WTC11 (cell line): ENCODE data around the gene TMBIM6. TPM values are rescaled to one million over a fixed set of nuclear protein-coding genes. Genes with fewer than 3 reads are reported as not detected.

Experiments
- ATAC-seq: fragments of 200-7000 bp; cut with Tn5 transposase; 2 replicates; pipeline ENCODE4 v1.10.0; 2021; ENCODE audit warnings: mild to moderate bottlenecking, moderate library complexity
- CTCF ChIA-PET: fragments of 300-600 bp; sonication (Branson Sonifier 250); formaldehyde crosslinking; loops from one replicate; lab custom pipeline; 2021; ENCODE audit warnings: antibody characterized with exemption; lab: Charles Lee
- POLR2A ChIA-PET: fragments of 350-600 bp; sonication (Branson Sonifier 250); formaldehyde crosslinking; loops from one replicate; lab custom pipeline; 2021; ENCODE audit warnings: antibody characterized with exemption; lab: Charles Lee
- DNase-seq: peaks from one replicate; pipeline ENCODE4 v3.0.0; 2021; ENCODE audit warnings: low spot score
- H3K27ac Mint-ChIP-seq: 2 replicates; pipeline ENCODE4 v1.8.0; 2021; ENCODE audit warnings: mixed read lengths
- H3K27me3 Mint-ChIP-seq: 2 replicates; pipeline ENCODE4 v1.8.0; 2021; ENCODE audit warnings: low read depth, mild to moderate bottlenecking, moderate library complexity, mixed read lengths
- H3K36me3 Mint-ChIP-seq: 2 replicates; pipeline ENCODE4 v1.8.0; 2021; ENCODE audit warnings: mixed read lengths
- H3K4me1 Mint-ChIP-seq: 2 replicates; pipeline ENCODE4 v1.8.0; 2022; ENCODE audit warnings: mixed read lengths
- H3K4me3 Mint-ChIP-seq: 2 replicates; pipeline ENCODE4 v1.8.0; 2021; ENCODE audit warnings: mild to moderate bottlenecking, moderate library complexity, mixed read lengths
- H3K9me3 Mint-ChIP-seq: 2 replicates; pipeline ENCODE4 v1.8.0; 2021; ENCODE audit warnings: mixed read lengths
- EMX1 ChIP-seq: fragments of 250-450 bp; sonication (Bioruptor Pico); IDR thresholded peaks from 2 replicates; pipeline ENCODE4 v1.8.0; 2021; ENCODE audit warnings: mild to moderate bottlenecking
- HMGXB4 ChIP-seq: sonication (generic); formaldehyde crosslinking; IDR thresholded peaks from 2 replicates; pipeline ENCODE4 v1.8.1; 2023; ENCODE audit warnings: mild to moderate bottlenecking, moderate library complexity, missing genetic modification reagents
- JAZF1 ChIP-seq: fragments of 250-450 bp; sonication (Bioruptor Pico); IDR thresholded peaks from 2 replicates; pipeline ENCODE4 v1.9.0; 2021; ENCODE audit warnings: moderate library complexity, mild to moderate bottlenecking, inconsistent platforms
- KAT7 ChIP-seq: sonication (generic); formaldehyde crosslinking; IDR thresholded peaks from 2 replicates; pipeline ENCODE4 v1.8.1; 2023; ENCODE audit warnings: missing genetic modification reagents, mild to moderate bottlenecking, borderline replicate concordance
- PREB ChIP-seq: sonication (generic); formaldehyde crosslinking; IDR thresholded peaks from 2 replicates; pipeline ENCODE4 v1.8.1; 2022; ENCODE audit warnings: mild to moderate bottlenecking, missing genetic modification reagents, moderate library complexity, borderline replicate concordance
- RELA ChIP-seq: sonication (generic); formaldehyde crosslinking; IDR thresholded peaks from 2 replicates; pipeline ENCODE4 v1.8.1; 2022; ENCODE audit warnings: missing genetic modification reagents, mild to moderate bottlenecking, borderline replicate concordance
- SP1 ChIP-seq: sonication (generic); formaldehyde crosslinking; conservative IDR thresholded peaks from 2 replicates; pipeline ENCODE4 v1.8.1; 2022; ENCODE audit warnings: missing genetic modification reagents
- TP53 ChIP-seq: sonication (generic); formaldehyde crosslinking; IDR thresholded peaks from 2 replicates; pipeline ENCODE4 v1.8.1; 2023; ENCODE audit warnings: mild to moderate bottlenecking, missing genetic modification reagents
- ZNF138 ChIP-seq: sonication (generic); formaldehyde crosslinking; conservative IDR thresholded peaks from 2 replicates; pipeline ENCODE4 v1.8.1; 2022; ENCODE audit warnings: mild to moderate bottlenecking, moderate library complexity, missing genetic modification reagents
- ZNF219 ChIP-seq: sonication (generic); formaldehyde crosslinking; IDR thresholded peaks from 2 replicates; pipeline ENCODE4 v1.8.0; 2023; ENCODE audit warnings: missing genetic modification reagents, mild to moderate bottlenecking, borderline replicate concordance
- ZSCAN18 ChIP-seq: fragments of 250-450 bp; sonication (Bioruptor Pico); IDR thresholded peaks from 2 replicates; pipeline ENCODE4 v2.1.2; 2022; ENCODE audit warnings: mild to moderate bottlenecking, moderate library complexity
- total RNA-seq: library from RNA; stranded (reverse); gene quantifications from 3 replicates; pipeline ENCODE4 v1.2.3, GENCODE V29; 2021
- TF ChIP-seq, protein P1 (sequence below): sonication (generic); formaldehyde crosslinking; IDR thresholded peaks from 2 replicates; pipeline ENCODE4 v1.8.0; 2022; ENCODE audit warnings: missing genetic modification reagents
- TF ChIP-seq, protein P2 (sequence below): fragments of 250-450 bp; sonication (Bioruptor Pico); IDR thresholded peaks from 2 replicates; pipeline ENCODE4 v1.9.0; 2021; ENCODE audit warnings: mild to moderate bottlenecking
- TF ChIP-seq, protein P3 (sequence below): sonication (generic); formaldehyde crosslinking; conservative IDR thresholded peaks from 2 replicates; pipeline ENCODE4 v1.8.1; 2022; ENCODE audit warnings: mild to moderate bottlenecking, missing genetic modification reagents
- TF ChIP-seq, protein P4 (sequence below): sonication (generic); formaldehyde crosslinking; IDR thresholded peaks from 2 replicates; pipeline ENCODE4 v1.8.1; 2022; ENCODE audit warnings: low read depth, missing genetic modification reagents, borderline replicate concordance

TMBIM6 gene
- total RNA-seq, 1 experiment from 2014 or later, result 402 TPM

DNA sequence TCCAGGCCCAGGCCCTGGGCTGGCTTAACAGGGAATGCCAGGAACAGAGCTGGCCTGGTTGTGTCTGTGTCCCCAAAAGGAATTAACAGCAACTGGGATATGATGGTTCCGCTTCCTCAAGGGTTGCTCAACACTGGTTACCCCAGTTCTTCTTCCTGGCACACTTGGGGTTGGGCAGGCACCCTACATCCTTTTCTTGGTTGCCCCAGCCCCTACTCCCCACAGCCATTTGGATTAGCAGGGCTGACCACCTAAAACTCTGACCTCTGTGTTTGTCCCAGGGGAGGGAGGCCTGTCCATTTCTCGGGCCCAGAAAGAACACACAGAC is 56.1 kb downstream of the TMBIM6 start (continued):
- TF ChIP-seq, protein P1, sequence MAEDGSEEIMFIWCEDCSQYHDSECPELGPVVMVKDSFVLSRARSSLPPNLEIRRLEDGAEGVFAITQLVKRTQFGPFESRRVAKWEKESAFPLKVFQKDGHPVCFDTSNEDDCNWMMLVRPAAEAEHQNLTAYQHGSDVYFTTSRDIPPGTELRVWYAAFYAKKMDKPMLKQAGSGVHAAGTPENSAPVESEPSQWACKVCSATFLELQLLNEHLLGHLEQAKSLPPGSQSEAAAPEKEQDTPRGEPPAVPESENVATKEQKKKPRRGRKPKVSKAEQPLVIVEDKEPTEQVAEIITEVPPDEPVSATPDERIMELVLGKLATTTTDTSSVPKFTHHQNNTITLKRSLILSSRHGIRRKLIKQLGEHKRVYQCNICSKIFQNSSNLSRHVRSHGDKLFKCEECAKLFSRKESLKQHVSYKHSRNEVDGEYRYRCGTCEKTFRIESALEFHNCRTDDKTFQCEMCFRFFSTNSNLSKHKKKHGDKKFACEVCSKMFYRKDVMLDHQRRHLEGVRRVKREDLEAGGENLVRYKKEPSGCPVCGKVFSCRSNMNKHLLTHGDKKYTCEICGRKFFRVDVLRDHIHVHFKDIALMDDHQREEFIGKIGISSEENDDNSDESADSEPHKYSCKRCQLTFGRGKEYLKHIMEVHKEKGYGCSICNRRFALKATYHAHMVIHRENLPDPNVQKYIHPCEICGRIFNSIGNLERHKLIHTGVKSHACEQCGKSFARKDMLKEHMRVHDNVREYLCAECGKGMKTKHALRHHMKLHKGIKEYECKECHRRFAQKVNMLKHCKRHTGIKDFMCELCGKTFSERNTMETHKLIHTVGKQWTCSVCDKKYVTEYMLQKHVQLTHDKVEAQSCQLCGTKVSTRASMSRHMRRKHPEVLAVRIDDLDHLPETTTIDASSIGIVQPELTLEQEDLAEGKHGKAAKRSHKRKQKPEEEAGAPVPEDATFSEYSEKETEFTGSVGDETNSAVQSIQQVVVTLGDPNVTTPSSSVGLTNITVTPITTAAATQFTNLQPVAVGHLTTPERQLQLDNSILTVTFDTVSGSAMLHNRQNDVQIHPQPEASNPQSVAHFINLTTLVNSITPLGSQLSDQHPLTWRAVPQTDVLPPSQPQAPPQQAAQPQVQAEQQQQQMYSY (CRISPR knock-in tag), result no peak

DNA sequence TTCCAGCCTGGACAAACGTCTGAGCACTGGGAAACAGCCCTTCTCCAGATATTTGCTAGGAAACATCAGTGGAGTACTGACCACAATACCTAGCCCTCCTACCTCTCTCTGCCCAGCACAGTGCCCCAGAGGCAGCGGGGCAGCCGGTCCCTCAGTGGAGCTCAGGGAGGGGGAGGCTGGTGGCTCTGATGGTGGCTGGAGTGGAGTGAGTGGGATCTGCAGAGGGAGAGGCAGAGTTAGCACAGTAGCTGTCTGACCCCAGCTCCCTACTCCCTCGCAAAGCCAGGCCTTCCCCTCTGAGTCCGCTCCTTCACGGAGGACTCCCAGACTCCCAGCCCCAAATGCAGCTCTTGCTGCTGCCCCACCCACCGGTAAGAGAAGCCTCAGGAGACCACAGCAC is 56.9 kb downstream of the TMBIM6 start:
- ChIA-PET POLR2A (interaction anchor here (0.7 kb wide), 1 partner anchor 30 kb away, joined by 3 read pairs; the partner anchor contains the start of gene NCKAP5L), CTCF (interaction anchor here (1.0 to 2.5 kb wide), 6 partner anchors 8 to 147 kb away, joined by 3 to 10 read pairs (median 6); partner anchors contain the start of gene TMBIM6)
- Mint-ChIP-seq H3K27ac (no peak overlapping the region), H3K27me3 (no peaks in the 10 kb centered on the region), H3K9me3 (no peaks in the 10 kb centered on the region), H3K36me3 (peaks cover 9% of the 10 kb centered on the region), H3K4me1 (no peaks in the 10 kb centered on the region)
- ATAC-seq (no peak), DNase-seq (no peak)
- TF ChIP-seq EMX1 (CRISPR knock-in tag), result no peak
- no peak for TF ChIP-seq KAT7 (CRISPR knock-in tag)
- TF ChIP-seq, protein P2, sequence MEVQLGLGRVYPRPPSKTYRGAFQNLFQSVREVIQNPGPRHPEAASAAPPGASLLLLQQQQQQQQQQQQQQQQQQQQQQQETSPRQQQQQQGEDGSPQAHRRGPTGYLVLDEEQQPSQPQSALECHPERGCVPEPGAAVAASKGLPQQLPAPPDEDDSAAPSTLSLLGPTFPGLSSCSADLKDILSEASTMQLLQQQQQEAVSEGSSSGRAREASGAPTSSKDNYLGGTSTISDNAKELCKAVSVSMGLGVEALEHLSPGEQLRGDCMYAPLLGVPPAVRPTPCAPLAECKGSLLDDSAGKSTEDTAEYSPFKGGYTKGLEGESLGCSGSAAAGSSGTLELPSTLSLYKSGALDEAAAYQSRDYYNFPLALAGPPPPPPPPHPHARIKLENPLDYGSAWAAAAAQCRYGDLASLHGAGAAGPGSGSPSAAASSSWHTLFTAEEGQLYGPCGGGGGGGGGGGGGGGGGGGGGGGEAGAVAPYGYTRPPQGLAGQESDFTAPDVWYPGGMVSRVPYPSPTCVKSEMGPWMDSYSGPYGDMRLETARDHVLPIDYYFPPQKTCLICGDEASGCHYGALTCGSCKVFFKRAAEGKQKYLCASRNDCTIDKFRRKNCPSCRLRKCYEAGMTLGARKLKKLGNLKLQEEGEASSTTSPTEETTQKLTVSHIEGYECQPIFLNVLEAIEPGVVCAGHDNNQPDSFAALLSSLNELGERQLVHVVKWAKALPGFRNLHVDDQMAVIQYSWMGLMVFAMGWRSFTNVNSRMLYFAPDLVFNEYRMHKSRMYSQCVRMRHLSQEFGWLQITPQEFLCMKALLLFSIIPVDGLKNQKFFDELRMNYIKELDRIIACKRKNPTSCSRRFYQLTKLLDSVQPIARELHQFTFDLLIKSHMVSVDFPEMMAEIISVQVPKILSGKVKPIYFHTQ (CRISPR knock-in tag), result no peak
- TF ChIP-seq, all 79 proteins: peak for 0
- no peak overlapping the region for H3K4me3 Mint-ChIP-seq

GRCh38 chr12:49798934-49799333 is 57.6 kb downstream of the TMBIM6 start:
- H3K27ac Mint-ChIP-seq, result no peak overlapping the region
- ATAC-seq, result peak; percentile 55
- no peaks in the 10 kb centered on the region for H3K4me1 Mint-ChIP-seq
- TF ChIP-seq ZNF138 (CRISPR knock-in tag) (no peak), RELA (CRISPR knock-in tag) (no peak), ZSCAN18 (CRISPR knock-in tag) (no peak), SP1 (CRISPR knock-in tag) (no peak), JAZF1 (CRISPR knock-in tag) (no peak), TP53 (CRISPR knock-in tag) (no peak), HMGXB4 (CRISPR knock-in tag) (no peak), PREB (CRISPR knock-in tag) (no peak), ZNF219 (CRISPR knock-in tag) (no peak)
- TF ChIP-seq, protein P3, sequence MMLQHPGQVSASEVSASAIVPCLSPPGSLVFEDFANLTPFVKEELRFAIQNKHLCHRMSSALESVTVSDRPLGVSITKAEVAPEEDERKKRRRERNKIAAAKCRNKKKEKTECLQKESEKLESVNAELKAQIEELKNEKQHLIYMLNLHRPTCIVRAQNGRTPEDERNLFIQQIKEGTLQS, result no peak
- TF ChIP-seq, protein P4, sequence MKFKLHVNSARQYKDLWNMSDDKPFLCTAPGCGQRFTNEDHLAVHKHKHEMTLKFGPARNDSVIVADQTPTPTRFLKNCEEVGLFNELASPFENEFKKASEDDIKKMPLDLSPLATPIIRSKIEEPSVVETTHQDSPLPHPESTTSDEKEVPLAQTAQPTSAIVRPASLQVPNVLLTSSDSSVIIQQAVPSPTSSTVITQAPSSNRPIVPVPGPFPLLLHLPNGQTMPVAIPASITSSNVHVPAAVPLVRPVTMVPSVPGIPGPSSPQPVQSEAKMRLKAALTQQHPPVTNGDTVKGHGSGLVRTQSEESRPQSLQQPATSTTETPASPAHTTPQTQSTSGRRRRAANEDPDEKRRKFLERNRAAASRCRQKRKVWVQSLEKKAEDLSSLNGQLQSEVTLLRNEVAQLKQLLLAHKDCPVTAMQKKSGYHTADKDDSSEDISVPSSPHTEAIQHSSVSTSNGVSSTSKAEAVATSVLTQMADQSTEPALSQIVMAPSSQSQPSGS, result no peak
- TF ChIP-seq, protein P1 (CRISPR knock-in tag), result no peak

More at GRCh38 chr12:49798934-49799333, 57.6 kb downstream of the TMBIM6 start:
- DNase-seq, result no peak
- no peaks in the 10 kb centered on the region for H3K27me3 Mint-ChIP-seq
- H3K4me3 Mint-ChIP-seq, result no peak overlapping the region
- ChIA-PET POLR2A (interaction anchor here (0.7 kb wide), 1 partner anchor 29 kb away, joined by 3 read pairs; the partner anchor contains the start of gene NCKAP5L), CTCF (interaction anchor here (1.2 to 2.5 kb wide), 6 partner anchors 9 to 147 kb away, joined by 3 to 10 read pairs (median 6); no protein-coding TSS in a partner anchor)
- H3K9me3 Mint-ChIP-seq, result no peaks in the 10 kb centered on the region
- H3K36me3 Mint-ChIP-seq, result peaks cover 9% of the 10 kb centered on the region
